Coronary artery (tissue), 2 donors: Measurements from ENCODE around the gene CDYL.
"Not testable (repeated sequence)": the region's sequence is repeated elsewhere in the genome, so short reads cannot be mapped to it uniquely, and the experiment has no call there.

ENCODE experiments used
- DNase-seq: peaks from one replicate; pipeline ENCODE4 v3.0.0-alpha.2; 2017; ENCODE audit warnings: low spot score
- H3K27ac ChIP-seq, 2 donors: fragments of 200-600 bp; sonication (generic); one replicate each; pipeline ENCODE4 v1.5.1; 2016 to 2019
- H3K4me3 ChIP-seq: fragments of 200-600 bp; sonication (generic); 2 replicates; pipeline ENCODE4 v1.5.1; 2016; ENCODE audit warnings: mild to moderate bottlenecking, moderate library complexity
- TF ChIP-seq, protein P1 (sequence below): fragments of 200-600 bp; sonication (generic); IDR thresholded peaks from one replicate; pipeline ENCODE4 v1.5.1; 2019; ENCODE audit warnings: antibody characterized with exemption

The CDYL gene

DNA sequence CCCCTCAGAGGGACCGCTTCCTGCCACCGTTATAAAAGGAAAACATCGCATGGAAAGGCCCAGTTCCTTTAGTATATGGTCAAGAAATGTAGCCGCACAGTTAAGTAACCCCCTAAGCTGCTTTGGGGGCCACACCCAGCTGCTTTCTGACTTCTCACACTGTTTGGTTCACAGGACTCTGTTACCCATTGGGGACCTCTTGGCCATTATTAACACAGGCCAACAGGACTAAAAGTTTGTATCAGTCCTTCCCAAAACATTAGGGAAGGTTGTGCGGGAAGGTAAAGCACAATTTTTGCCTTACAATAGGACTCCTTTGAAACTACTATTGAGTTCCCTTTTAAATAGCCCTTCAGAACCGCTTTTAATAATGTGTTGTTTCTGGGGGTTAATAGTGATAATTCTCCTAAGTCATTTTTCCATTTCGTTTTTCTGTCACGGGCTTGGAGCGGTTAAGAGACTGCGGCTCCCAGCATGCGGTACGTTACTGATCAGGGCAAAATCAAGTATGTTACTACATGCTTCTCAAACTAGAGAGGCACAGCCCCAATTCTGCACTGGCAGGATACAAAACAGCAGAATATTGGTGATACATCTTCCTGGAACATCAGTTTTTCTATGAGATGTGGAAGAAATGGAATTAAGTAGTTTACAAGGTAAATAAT is 228.3 kb downstream of the CDYL start:
- DNase-seq, result no peak
- Histone ChIP-seq H3K4me3 (peak overlapping the region; percentile 73), H3K27ac (peak overlapping the region; percentile 89 to 95)
- TF ChIP-seq, protein P1, sequence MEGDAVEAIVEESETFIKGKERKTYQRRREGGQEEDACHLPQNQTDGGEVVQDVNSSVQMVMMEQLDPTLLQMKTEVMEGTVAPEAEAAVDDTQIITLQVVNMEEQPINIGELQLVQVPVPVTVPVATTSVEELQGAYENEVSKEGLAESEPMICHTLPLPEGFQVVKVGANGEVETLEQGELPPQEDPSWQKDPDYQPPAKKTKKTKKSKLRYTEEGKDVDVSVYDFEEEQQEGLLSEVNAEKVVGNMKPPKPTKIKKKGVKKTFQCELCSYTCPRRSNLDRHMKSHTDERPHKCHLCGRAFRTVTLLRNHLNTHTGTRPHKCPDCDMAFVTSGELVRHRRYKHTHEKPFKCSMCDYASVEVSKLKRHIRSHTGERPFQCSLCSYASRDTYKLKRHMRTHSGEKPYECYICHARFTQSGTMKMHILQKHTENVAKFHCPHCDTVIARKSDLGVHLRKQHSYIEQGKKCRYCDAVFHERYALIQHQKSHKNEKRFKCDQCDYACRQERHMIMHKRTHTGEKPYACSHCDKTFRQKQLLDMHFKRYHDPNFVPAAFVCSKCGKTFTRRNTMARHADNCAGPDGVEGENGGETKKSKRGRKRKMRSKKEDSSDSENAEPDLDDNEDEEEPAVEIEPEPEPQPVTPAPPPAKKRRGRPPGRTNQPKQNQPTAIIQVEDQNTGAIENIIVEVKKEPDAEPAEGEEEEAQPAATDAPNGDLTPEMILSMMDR, result no peak

DNA sequence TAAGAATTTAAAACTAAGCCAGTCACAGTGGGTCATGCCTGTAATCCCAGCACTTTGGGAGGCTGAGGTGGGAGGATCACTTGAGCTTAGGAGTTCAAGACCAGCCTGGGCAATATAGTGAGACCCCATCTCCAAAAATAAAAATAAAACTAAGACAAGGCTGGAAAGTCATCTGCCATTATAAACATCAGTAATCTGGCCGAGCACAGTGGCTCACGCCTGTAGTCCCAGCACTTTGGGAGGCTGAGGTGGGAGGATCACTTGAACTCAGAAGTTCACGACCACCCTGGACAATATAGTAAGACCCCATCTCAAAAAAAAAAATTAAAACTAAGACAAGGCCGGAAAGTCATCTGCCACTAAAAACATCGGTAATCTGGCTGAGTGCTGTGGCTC is 228.8 kb downstream of the CDYL start:
- not testable (repeated sequence) for H3K27ac ChIP-seq, DNase-seq, H3K4me3 ChIP-seq
